Putamen (tissue), 1 donor: Measurements from ENCODE around the gene NHLRC4.
A peak's percentile ranks its signal among the peaks of the same experiment; 100 is the strongest.

Source experiments
- DNase-seq: peaks from one replicate; pipeline ENCODE4 v3.0.0-alpha.2; 2016; ENCODE audit warnings: low spot score

The NHLRC4 gene

DNA sequence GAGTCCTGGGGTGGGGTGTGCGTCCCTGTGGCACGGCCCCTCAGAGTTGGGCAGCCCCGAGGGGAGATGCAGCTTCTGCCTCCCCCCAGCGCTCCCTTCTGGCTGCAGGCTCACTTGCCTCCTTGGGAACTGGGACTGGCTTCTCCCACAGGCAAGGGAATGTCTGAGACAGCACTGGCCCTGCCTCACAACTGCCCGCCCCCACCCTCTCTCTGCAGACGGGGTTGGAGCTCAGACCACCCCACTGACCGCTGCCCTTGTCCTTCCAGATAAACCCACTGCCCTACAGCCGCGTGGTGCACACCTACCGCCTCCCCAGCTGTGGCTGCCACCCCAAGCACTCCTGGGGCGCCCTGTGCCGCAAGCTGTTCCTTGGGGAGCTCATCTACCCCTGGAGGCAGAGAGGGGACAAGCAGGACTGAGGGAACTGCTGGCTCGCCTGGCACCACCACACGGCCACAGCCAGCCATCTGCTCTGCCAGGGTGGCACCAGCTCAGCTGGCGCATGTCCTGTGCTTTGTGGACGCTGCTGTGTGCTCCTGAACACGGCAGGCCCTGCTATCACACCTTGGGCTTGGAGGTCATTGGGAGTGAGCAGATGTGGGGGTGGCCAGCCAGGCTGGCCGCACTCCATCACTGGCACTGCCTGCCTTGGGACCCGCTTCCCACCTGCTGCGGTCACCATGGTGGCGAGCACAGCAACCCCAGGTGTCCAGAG lies 16.0 kb downstream of the NHLRC4 start:
- no peak for DNase-seq

DNA sequence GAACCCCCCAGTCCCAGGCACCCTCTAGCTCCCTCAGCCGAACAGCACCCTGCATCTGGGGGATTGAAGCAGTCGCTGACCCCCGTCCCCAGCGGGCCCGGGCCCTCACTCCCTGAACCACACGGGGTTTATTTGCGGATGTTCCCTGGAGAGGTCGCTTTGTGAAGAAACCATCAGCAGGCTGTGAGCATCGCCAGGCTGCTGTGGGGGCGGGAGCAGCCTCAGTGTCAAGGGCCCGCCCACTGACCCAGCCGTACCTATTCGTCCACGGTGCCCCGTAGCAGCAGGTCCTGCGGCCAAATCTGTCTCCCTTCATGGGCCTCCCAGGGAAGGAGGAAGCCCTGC lies 16.6 kb downstream of the NHLRC4 start:
- DNase-seq, result no peak

DNA sequence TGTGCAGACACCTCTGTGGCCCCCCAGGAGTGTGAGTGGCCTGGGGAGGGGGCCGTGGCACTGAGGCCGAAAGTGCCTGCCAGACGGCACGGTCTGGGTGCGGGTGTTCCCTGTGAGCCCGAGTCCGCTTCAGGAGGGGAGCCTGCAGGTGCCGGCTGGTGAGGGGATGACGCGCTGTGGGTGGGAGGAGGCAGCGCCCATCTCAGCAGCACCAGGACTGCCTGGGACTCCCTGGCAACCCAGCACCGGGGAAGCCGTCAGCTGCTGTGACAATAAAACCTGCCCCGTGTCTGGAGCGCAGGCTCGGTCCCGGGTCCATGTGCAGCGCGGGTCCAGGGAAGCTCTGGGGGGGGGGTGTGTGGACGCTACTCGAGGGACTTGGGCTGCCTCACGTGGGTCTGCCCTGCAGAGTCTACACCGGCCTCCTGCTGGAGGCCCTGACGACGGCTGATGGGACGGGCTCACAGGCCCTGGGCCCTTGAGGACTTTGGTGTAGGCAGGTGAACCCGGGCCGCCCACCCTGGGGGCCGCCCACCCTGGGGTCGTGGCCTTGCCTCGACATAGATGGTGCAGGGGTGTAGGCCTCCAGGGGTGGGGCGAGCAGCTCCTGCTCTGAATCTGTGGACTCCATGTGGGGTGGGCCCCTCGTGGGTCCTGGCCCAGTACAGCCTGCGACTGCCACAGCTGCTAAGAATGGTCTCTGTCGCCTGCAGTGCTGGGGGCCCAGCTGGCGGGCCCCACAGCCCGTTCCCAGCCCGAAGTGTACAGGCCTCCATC lies 17.2 kb downstream of the NHLRC4 start:
- DNase-seq, result no peak

DNA sequence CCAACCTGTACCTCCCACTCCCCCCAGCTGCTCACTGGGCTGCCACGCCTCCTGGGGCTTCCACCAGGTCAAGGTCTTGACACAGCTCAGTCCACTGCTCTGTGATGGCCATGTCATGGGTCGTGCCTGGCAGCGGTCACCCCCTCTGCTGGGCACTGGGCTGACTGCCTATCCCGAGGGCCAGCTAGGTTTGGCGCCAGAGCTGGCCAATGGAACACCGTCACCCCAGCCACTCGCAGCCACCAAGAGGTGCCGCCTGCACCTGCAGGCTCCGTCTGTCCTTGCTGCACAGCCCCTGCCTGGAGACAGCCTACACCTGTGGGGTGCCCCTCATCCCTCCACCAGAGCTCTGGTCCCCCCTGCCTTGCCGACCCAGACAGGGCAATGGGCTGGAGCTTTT lies 18.5 kb downstream of the NHLRC4 start:
- DNase-seq, result no peak

DNA sequence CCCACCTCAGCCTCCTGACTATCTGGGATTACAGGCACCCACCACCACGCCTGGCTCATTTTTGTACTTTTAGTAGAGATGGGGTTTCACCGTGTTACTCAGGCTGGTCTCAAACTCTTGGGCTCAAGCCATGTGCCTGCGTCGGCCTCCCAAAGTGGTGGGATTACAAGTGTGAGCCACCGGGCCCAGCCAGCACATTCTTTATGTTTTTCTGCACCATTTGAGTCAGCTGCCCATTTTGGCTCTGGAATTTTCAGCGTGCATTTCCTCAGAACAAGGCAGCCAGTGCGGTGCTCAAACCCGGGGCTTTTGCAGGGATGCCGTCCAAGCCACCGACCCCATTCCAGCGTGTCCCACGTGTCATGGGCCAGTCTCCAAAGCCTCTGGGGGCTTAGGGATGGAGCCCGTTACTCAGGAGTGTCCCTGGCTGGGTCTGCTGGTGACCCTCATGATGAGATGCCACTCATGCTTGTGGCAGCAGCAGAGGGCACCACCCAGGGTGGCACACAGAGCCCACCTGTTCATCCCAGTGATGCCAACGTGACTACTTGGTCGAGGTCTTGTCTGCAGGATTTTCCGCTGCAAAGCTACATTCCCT lies 19.3 kb downstream of the NHLRC4 start:
- no peak for DNase-seq

DNA sequence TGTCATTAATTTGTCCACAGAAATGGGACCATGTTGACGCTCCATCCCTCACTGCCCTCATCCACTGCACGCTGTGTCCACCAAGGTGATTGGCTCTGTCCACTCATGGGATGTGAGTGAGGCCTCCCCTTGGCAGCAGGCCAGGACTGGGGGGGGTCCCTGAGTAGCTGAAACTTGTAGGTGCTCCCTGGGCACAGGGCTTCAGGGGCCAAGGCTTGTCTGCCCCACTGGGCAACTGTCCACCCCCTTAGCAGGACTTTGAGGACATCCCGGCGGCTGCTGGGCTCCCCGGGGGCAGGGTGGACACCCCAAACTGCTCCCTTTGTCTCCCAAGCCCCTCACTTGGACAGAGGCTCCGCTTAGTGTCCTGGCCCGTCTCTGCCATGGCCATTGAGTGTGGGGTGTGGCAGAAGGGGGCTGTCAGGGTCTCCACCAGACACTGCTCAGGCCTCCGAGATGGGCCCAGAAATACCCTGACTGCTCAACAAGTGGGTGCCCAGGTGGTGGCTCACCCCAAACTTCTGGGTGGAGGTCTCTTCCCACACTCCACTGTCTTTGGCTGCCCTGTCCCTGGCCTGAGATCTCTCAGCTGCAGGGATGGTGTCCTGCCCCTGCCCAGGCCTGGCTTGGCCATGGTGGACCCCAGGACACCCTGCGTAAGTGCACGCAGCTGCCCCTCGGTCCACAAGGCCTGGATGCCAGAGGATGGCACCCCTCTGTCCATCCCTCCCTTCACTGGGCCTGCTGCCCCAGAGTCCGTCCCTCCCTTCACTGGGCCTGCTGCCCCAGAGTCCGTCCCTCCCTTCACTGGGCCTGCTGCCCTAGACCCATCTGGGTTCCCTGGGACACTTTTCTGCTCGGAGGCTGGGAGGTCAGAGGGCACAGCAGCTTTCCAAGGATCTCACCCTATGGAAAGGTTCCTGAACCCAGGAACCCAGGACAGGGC lies 20.1 kb downstream of the NHLRC4 start:
- no peak for DNase-seq

DNA sequence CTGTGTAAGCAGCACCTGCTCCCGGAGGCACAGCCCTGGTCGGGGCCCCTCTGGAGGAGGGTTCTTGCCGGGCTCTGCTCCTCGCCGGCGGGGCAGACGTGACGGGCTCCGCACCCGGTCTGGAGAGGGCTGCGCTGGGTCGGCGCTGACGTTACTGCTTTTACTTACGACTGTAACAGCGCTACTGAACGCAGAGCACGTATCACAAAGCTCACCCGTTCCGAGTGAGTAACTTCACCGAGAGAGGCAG lies 21.8 kb downstream of the NHLRC4 start:
- no peak for DNase-seq

DNA sequence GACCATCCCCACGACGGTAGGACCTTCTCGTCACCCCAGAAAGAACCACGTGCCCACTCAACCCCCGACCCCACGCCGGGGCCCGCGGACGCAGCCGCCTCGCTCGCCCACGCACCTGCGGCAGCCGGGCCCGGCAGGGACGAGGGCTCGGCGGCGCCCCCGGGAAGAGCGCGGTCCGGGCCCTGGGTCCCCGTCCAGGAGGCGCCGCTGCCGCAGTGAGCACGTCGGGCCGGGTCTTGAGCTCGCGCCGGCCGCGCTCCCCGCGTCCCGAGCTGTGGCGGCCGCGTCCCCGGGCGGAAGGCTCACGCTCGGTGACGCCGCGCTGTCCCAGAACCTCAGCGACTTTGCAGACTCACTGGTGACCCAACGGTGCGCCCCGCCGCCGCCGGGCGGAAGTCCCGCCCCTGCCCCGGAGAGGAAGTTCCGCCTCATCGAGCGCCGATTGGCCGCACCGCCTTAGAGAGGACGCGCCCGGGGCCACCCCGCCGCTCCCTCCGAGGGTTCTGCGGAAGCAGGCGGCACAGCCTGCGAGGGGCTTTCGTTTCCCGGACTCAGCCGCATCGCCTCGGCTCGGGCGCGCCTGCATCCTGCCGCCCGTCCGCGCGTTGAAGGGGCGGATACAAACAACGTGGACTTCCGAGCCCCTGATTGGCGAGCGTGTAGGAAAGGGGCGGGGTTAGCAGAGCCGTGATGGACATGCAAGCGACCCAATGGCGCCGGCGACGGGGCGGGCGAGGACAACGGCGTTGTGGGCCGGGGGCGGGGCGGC lies 22.3 kb downstream of the NHLRC4 start:
- DNase-seq, result peak; percentile 96

DNA sequence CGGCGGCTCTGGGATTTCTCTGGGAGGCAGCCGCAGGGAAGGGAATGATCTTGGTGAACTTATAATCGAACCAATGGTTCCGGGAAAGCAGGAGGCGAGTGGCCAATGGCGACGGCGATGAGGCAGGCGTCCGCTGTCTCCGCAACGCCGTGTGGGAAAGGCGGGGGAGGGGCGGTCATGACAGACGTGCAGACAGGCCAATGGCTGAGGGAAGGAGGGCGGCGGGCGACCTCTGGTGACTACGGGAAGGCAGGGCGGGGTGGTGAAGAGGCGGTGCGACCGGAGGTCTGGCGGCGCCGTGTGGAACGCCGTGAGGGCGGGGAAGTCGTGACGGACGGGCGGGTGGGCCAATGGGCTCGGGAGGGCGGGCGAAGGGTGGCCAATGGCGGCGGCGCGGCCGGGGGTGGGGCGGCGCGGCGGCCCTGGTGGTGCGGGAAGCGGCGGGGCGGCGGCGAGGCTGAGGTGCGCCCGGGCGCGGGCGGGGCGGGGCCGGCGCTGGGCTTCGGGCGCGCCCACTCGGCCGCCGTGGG lies 22.9 kb downstream of the NHLRC4 start, which contains the start of gene RAB40C:
RAB40C (plus strand) TSS at position 409 of the 530 bp plus-strand sequence. CDS start 226 bp downstream, outside the sequence.
- peak; percentile 98 for DNase-seq

DNA sequence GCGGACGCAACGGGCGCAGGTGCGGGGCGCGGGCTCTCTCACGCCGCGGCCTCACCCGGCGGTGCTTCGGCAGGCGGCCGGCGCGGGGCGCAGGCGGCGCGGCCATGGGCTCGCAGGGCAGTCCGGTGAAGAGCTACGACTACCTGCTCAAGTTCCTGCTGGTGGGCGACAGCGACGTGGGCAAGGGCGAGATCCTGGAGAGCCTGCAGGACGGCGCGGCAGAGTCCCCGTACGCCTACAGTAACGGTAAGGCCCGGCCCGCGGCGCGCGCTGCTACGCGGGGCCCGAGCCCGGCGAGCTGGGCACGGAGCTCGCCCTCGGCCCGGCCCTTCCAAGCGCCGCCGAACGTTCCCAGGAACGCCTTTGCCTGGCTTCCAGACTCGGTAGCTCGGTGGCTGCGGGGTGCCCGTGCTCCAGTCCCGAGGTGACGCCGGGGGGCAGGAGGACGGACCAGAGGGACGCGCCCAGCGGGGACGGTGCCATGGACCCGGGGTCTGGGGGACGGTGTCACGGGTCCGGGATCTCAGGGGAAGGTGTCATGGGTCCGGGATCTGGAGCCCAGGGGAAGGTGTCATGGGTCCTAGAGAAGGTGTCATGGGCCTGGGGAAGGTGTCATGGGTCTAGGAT lies 23.5 kb downstream of the NHLRC4 start:
- DNase-seq, result no peak

DNA sequence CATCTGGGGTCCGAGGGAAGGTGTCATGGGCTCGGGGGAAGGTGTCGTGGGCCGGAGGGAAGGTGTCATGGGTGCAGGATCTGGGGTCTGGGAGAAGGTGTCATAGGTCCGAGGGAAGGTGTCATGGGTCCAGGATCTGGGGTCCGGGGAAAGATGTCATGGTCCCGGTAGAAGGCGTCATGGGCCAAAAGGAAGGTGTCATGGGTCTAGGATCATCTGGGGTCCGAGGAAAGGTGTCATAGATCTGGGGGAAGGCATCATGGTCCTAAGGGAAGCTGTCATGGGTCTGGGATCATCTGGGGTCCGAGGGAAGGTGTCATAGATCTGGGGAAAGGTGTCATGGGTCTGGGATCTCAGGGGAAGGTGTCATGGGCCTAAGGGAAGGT lies 24.0 kb downstream of the NHLRC4 start:
- DNase-seq, result no peak

DNA sequence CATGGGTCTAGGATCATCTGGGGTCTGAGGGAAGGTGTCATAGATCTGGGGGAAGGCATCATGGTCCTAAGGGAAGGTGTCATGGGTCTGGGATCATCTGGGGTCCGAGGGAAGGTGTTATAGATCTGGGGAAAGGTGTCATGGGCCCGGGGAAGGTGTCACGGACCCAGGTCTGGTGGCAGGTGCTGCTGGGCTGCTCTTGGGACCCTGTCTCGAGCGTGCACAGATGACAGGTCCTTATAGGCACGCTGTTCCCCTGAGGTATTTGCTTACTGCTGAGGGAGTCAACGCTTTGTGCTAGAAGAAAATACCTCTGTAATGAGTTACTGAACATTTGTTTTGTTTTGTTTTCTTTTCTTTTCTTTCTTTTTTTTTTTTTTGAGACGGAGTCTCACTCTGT lies 24.4 kb downstream of the NHLRC4 start:
- DNase-seq, result no peak

DNA sequence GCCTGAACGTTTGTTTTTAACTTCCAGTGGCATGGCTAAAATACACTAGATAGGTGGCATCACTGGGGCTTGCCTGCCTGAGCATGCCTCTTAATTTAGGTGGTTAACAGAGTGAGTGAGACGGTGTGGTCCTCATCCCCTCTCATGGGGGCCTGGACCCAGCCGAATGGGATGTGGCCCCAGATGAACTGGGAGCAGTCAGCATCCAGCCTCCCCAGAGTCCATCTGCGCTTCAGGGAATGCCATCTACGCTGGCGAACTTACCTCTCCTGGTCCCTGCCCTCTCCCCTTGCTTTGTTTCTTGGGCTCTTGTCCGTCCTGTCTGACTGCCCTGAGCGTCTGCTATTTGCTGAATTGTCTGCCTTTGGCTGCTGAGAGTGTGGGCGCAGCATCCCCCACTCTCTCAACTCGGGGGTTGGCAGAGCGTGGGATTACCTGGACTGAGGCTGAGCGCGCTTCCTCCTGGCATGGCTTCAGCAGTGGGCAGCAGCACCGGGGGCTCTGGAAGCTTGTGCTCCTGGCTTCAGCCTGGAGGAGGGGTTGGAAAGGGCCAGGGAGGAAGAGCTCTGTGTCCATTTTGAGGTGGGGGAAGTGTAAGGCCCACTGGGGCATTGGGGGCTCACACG lies 25.2 kb downstream of the NHLRC4 start:
- no peak for DNase-seq

DNA sequence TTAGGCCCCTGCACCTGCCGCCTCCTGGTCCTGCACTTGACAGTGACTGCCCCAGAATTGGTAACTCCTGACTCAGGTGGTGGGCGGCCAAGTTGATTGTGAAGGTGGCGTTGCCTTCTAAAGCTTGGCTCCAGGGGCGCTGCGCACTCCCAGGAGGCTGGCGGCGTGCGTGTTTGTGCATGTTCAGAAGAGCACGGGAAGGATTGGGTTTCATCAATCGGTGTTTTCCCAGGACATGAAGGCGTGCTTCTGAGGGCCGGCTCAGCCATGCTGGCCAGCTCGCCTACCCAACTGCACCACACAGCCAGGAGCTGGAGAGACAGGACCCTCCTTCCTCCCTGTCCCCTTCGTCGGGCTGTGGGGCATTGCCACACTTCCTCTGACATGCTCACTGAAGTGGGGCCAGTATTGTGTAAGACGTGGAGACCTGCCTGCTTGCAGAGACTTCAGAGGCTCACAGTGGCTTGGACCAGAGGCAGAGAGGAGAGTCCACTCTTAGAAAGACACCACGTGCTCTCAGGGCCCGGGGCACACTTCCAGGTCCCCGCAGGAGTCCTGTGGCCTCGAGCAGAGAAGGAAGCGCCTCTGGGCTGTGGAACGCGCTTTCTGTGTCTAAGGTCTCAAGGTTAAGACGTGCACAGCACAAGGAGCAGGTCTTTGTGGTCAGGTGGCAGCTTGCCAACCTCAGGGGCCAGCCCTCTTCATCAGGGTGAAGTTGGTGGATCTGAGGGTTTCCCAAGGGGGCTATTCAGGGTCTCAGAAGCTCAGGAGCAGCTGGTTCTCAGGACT lies 25.9 kb downstream of the NHLRC4 start:
- DNase-seq, result peak; percentile 75

DNA sequence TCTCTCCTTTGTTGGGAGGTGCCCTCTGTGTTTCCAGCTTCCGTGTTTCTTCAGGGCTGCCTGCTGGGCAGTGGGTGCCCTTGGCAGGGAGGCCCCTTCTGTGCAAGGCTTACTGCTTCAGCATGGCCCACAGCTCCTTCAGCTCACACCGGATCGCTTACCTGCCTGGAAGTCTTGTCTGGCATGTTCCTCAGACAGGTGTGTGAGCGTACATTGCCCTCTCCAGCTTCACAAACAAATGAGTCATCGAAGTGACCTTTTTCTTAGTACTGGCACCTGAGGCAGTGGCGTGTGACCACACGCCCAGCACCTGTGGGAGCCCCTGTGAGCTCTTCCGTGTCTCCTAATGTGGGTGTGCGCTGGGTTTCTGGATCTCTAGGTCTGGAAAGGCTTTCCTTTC lies 26.6 kb downstream of the NHLRC4 start:
- DNase-seq, result no peak

DNA sequence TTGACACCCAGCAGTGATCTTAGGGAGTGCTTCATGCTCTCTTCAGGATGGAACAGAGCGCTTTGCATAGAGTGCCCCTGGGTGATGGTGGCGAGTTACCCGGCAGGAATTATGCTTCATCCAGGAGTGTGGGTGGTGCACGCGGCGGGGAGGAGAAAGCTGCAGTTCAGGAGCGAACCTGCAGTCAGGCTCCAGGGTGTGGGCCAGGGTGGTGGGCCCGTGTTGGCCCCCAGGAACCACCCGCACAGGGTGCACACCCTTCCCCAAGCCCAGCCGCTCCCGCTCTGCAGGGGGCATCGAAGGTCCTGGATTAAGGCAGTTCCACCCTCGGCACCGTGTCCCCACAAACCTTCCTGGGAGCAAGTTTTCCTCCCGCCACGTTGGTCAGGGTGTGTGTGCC lies 27.0 kb downstream of the NHLRC4 start:
- no peak for DNase-seq

DNA sequence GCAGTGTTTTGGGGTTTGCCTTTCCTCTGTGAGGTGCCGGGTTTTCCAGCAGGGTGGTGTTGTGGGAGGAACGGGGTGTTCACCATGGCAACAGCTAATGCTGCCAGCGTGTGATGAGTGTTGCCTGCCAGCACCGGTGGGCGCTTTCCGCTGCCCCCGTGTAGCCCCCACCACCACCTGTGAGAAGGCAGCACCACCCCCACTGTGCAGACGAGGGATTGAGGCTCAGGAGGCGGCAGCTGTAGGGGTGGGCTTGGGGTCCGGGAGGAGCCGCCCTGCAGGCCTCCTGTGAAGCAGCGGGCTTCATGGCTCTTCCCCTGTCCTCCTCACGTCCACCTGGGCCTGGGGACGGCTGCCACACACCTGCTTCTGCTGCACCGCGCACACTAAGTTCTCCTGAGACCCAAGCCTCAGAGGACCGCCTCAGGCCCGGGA lies 28.3 kb downstream of the NHLRC4 start:
- DNase-seq, result peak; percentile 61

DNA sequence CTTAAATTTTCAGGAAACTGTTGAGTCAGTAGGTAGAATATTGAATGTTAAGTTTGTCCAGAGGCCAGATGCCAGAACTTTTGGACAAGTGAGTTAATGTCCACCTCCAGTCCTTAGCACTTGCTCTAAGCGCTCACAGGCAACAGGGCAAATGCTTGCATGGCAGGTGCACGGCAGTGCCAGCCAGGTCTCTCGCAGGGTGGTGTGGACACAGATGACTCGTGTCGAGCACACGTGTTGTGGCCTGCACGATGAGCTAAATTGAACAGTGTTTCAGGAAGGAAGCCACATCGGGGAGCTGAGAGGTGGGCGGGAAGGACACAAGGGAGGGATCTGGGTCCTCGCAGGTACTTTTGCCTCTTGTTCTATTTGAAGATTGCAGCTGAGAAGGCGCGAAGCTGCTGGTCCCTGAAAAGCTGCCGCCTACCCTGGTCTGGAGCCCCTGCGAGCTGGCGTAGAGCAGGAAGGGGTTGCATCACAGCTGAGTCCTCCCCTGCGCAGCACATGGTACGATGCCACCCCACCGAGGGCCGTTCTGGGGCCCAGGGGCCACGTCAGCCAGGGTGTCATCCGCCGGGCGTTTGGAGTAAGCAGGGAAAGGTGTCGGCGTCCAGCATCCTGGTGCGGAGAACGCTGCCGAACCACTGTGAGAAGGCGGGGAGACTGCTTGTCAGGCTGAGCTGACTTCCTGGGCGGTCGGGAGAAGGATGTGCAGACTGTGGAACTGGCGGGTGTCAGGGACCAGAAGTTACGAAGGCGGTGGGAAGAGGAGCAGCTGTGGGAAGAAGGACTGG lies 29.3 kb downstream of the NHLRC4 start:
- DNase-seq, result no peak

DNA sequence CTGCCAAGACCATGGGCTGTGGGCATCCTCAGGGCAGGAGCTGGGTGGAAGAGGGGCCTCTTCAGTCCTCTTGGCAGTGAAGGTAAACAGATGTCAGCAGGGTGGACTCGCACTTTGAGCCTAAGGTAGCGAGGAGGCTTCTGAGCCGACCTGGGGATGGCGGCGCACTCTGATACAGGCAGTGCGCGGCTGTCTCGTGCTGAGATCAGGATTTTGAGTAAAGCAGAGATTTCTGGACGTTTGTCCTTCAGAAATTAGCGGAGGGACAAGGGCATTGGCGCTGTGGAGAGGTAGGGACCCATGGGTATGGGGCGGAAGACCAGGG lies 29.9 kb downstream of the NHLRC4 start:
- DNase-seq, result no peak
